ENCODE results near the gene SNX27. TPM values are rescaled to one million over a fixed set of nuclear protein-coding genes. Genes with fewer than 3 reads are reported as not detected.

Gene SNX27
- total and polyA plus RNA-seq, 11 donors = 9.6 to 39.4 (median 29.0) TPM

Other genes with a start within 250 kb of the SNX27 start
- gene SELENBP1, start 239.3 kb upstream of the SNX27 start, total RNA-seq = 10 to 100 TPM; 27.6 to 97.8 (median 48.7) TPM
- 10 to 100 TPM; 14.3 to 37.9 TPM for gene SELENBP1, start 239.3 kb upstream of the SNX27 start, polyA plus RNA-seq
- 100 to 1,000 TPM; 173 to 237 (median 212) TPM for gene PSMB4, start 212.5 kb upstream of the SNX27 start, total RNA-seq
- gene PSMB4, start 212.5 kb upstream of the SNX27 start, polyA plus RNA-seq = 100 to 1,000 TPM; 345 to 367 TPM
- 10 to 100 TPM; 26.0 to 64.3 (median 35.5) TPM for gene POGZ, start 152.6 kb upstream of the SNX27 start, total RNA-seq
- gene POGZ, start 152.6 kb upstream of the SNX27 start, polyA plus RNA-seq = 10 to 100 TPM; 11.4 to 20.6 TPM
- 10 to 100 TPM in 1 of 9 donors, under 1 TPM in 4, not detected in 4; 0.09 to 21.0 (median 0.29) TPM for gene CGN, start 100.7 kb upstream of the SNX27 start, total RNA-seq
- gene CGN, start 100.7 kb upstream of the SNX27 start, polyA plus RNA-seq = under 1 TPM; 0.08 to 0.18 TPM
- gene TUFT1, start 71.7 kb upstream of the SNX27 start, total RNA-seq = 10 to 100 TPM in 1 of 9 donors, 1 to 10 TPM in 8; 2.1 to 13.6 (median 4.3) TPM
- gene TUFT1, start 71.7 kb upstream of the SNX27 start, polyA plus RNA-seq = 1 to 10 TPM; 2.4 to 5.0 TPM
- gene CELF3, start 104.8 kb downstream of the SNX27 start, total RNA-seq = not detected
- gene CELF3, start 104.8 kb downstream of the SNX27 start, polyA plus RNA-seq = not detected
- gene RIIAD1, start 109.5 kb downstream of the SNX27 start, total RNA-seq = 10 to 100 TPM in 2 of 9 donors, 1 to 10 TPM in 6, not detected in 1; 2.3 to 20.8 (median 6.0) TPM
- gene RIIAD1, start 109.5 kb downstream of the SNX27 start, polyA plus RNA-seq = 10 to 100 TPM in 1 of 2 donors, not detected in 1; 13.1 TPM
- 10 to 100 TPM; 35.8 to 53.2 (median 46.3) TPM for gene MRPL9, start 151.4 kb downstream of the SNX27 start, total RNA-seq
- 10 to 100 TPM; 45.2 to 57.9 TPM for gene MRPL9, start 151.4 kb downstream of the SNX27 start, polyA plus RNA-seq
- 1 to 10 TPM; 3.2 to 9.8 (median 4.8) TPM for gene TDRKH, start 178.4 kb downstream of the SNX27 start, total RNA-seq
- 1 to 10 TPM; 2.7 to 6.5 TPM for gene TDRKH, start 178.4 kb downstream of the SNX27 start, polyA plus RNA-seq
- gene LINGO4, start 193.4 kb downstream of the SNX27 start, total RNA-seq = 1 to 10 TPM in 1 of 9 donors, under 1 TPM in 8; 0.37 to 1.0 (median 0.60) TPM
- under 1 TPM; 0.11 to 0.38 TPM for gene LINGO4, start 193.4 kb downstream of the SNX27 start, polyA plus RNA-seq
- 10 to 100 TPM in 6 of 9 donors, 1 to 10 TPM in 3; 3.6 to 58.9 (median 12.4) TPM for gene RORC, start 219.8 kb downstream of the SNX27 start, total RNA-seq
- 10 to 100 TPM in 1 of 2 donors, 1 to 10 TPM in 1; 6.8 to 11.8 TPM for gene RORC, start 219.8 kb downstream of the SNX27 start, polyA plus RNA-seq
- gene C2CD4D, start 227.8 kb downstream of the SNX27 start, total RNA-seq = under 1 TPM in 2 of 9 donors, not detected in 7; 0.14 to 0.28 TPM
- not detected for gene C2CD4D, start 227.8 kb downstream of the SNX27 start, polyA plus RNA-seq
- under 1 TPM in 1 of 9 donors, not detected in 8; 0.52 TPM for gene THEM5, start 241.7 kb downstream of the SNX27 start, total RNA-seq
- gene THEM5, start 241.7 kb downstream of the SNX27 start, polyA plus RNA-seq = not detected

All from heart left ventricle (tissue), 11 donors.